Activated CD4-positive, alpha-beta T cell treated with anti-CD3 and anti-CD28 coated beads, Interleukin-2, amount 10 ng/mL, durations not matched to agents 24 days and 14 days (primary cell): ENCODE data around the gene HECW1. TPM values are rescaled to one million over a fixed set of nuclear protein-coding genes. Genes with fewer than 3 reads are reported as not detected.
"Not testable (repeated sequence)": the region's sequence is repeated elsewhere in the genome, so short reads cannot be mapped to it uniquely, and the experiment has no call there.

ENCODE experiments used
- DNase-seq: peaks from one replicate; pipeline ENCODE4 v3.0.0; 2022
- H3K27ac Mint-ChIP-seq: one replicate; pipeline ENCODE4 v1.8.0; 2022; ENCODE audit warnings: mild to moderate bottlenecking, mixed read lengths
- H3K27me3 Mint-ChIP-seq: one replicate; pipeline ENCODE4 v1.8.0; 2022; ENCODE audit warnings: mixed read lengths
- H3K36me3 Mint-ChIP-seq: one replicate; pipeline ENCODE4 v1.8.0; 2022; ENCODE audit warnings: low read depth, mild to moderate bottlenecking, mixed read lengths
- H3K4me1 Mint-ChIP-seq: one replicate; pipeline ENCODE4 v1.8.0; 2021; ENCODE audit warnings: mixed read lengths
- H3K4me3 Mint-ChIP-seq: one replicate; pipeline ENCODE4 v1.8.0; 2022; ENCODE audit warnings: mild to moderate bottlenecking, moderate library complexity, mixed read lengths
- H3K9me3 Mint-ChIP-seq: one replicate; pipeline ENCODE4 v1.8.0; 2021; ENCODE audit warnings: mixed read lengths
- intact Hi-C: fragments of 100-400 bp; cut with micrococcal nuclease; formaldehyde crosslinking; loops from one replicate; pipeline ENCODE4 v1.15.1; 2023
- total RNA-seq: library from RNA; stranded (reverse); gene quantifications from 2 replicates; pipeline ENCODE4 v1.2.3, GENCODE V29; 2022

Gene HECW1
- total RNA-seq, 1 donor from 2014 or later = not detected

GRCh38 chr7:43481902-43482678 is 369.6 kb downstream of the HECW1 start:
- Mint-ChIP-seq H3K27me3 (peaks cover 10% of the 10 kb centered on the region), H3K9me3 (no peaks in the 10 kb centered on the region), H3K4me1 (no peaks in the 10 kb centered on the region), H3K27ac (no peak overlapping the region), H3K4me3 (no peak overlapping the region), H3K36me3 (no peaks in the 10 kb centered on the region)
- intact Hi-C loops = no loop called here
- no peak for DNase-seq

- H3K36me3 Mint-ChIP-seq = no peaks in the 10 kb centered on the region
- H3K4me3 Mint-ChIP-seq = no peak overlapping the region
- H3K4me1 Mint-ChIP-seq = no peaks in the 10 kb centered on the region
- intact Hi-C loops = no loop called here
- no peak for DNase-seq
- peaks cover 7% of the 10 kb centered on the region for H3K27me3 Mint-ChIP-seq
- H3K9me3 Mint-ChIP-seq = no peaks in the 10 kb centered on the region
- H3K27ac Mint-ChIP-seq = no peak overlapping the region
Measured at GRCh38 chr7:43482679-43483252, 370.3 kb downstream of the HECW1 start.

DNA sequence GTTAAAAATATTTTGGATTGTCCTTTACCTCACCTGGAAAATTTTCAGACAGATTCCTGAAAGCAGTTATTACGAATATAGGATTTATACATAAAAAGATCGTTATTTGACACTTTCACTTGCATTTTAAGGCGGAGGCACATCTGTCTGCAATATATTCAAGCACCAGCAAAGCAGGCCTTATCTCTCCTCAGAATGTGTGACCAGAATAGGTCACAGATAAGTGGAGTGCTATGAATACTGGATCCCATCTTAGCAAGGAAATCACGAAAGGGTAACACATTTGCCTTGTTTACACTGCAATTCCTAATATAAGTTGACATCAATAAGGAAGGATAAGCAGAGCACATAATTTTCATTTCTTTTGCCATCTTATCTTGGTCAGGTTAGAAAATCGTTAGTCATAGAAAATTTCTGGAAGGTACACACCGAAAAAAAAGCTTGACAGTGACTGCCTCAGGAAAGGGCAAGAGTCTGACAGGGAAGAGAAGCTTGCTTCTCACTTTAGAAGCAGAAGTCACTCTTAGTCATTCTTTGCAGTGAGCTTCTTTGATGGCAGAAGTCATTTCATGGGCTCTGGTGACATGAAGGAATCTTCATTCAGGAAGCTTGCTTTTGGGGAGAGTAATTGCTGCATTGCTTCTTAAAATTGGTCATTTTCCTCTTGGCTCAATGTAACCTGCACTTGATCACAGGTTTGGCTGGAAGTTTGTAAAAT is 372.4 kb downstream of the HECW1 start:
- intact Hi-C loops = no loop called here
- no peaks in the 10 kb centered on the region for H3K9me3 Mint-ChIP-seq
- no peak overlapping the region for H3K27ac Mint-ChIP-seq
- H3K36me3 Mint-ChIP-seq = no peaks in the 10 kb centered on the region
- no peaks in the 10 kb centered on the region for H3K4me1 Mint-ChIP-seq
- no peak for DNase-seq
- H3K27me3 Mint-ChIP-seq = peaks cover 6% of the 10 kb centered on the region
- H3K4me3 Mint-ChIP-seq = no peak overlapping the region

- H3K27me3 Mint-ChIP-seq = peaks cover 8% of the 10 kb centered on the region
- no peak for DNase-seq
- no peak overlapping the region for H3K27ac Mint-ChIP-seq
- H3K36me3 Mint-ChIP-seq = no peaks in the 10 kb centered on the region
- no peaks in the 10 kb centered on the region for H3K4me1 Mint-ChIP-seq
- H3K4me3 Mint-ChIP-seq = no peak overlapping the region
- intact Hi-C loops = no loop called here
- no peaks in the 10 kb centered on the region for H3K9me3 Mint-ChIP-seq
Measured at GRCh38 chr7:43485580-43485979, 373.1 kb downstream of the HECW1 start.

DNA sequence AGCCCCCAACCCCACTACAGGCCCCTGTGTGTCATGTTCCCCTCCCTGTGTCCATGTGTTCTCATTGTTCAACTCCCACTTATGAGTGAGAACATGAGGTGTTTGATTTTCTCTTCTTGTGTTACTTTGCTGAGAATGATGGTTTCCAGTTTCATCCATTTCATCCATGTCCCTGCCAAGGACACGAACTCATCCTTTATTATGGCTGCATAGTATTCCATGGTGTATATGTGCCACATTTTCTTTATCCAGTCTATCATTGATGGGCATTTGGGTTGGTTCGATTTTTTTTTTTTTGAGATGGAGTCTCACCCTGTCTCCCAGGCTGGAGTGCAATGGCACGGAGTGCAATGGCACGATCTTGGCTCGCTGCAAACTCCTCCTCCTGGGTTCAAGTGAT is 373.6 kb downstream of the HECW1 start:
- not testable (repeated sequence) for H3K9me3 Mint-ChIP-seq

DNA sequence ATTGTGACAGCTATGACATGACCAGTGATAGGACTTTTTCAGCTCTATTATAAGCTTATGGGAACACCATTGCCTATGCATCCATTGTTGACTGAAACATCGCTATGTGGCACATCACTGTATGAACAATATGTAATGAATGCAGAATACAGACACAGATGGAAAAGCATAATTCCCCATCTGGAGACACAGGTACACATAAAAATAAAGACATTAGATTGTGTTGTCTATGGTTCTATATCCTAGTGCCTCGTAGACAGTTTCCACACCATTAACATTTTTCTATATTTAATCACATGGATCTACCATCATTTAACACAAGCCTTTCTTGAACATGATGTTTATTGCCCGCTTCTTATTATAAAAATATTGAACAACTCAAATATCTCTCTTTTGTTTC is 374.2 kb downstream of the HECW1 start:
- Mint-ChIP-seq H3K4me1 (no peaks in the 10 kb centered on the region), H3K9me3 (no peaks in the 10 kb centered on the region), H3K27ac (no peak overlapping the region), H3K4me3 (no peak overlapping the region), H3K27me3 (peaks cover 8% of the 10 kb centered on the region), H3K36me3 (no peaks in the 10 kb centered on the region)
- intact Hi-C loops = no loop called here
- no peak for DNase-seq

More for the DNA sequence above, 373.6 kb downstream of the HECW1 start:
- H3K4me3 Mint-ChIP-seq, H3K27me3 Mint-ChIP-seq, H3K27ac Mint-ChIP-seq, H3K36me3 Mint-ChIP-seq, intact Hi-C loops, DNase-seq, H3K4me1 Mint-ChIP-seq: not testable (repeated sequence)

DNA sequence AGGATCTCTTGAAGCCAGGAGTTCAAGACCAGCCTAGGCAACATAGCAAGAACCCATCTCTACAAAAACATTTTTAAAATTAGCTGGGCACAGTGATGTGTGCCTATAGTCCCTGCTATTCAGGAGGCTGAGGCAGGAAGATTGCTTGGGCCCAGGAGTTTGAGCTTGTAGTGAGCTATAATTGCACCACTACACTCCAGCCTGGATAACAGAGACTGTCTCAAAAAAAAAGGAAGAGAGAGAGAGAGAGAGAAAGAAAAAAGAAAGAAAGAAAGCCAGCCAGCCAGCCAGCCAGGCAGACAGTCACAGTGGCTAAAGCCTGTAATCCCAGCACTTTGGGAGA is 375.3 kb downstream of the HECW1 start:
- no peak for DNase-seq
- H3K36me3 Mint-ChIP-seq = no peaks in the 10 kb centered on the region
- H3K4me1 Mint-ChIP-seq = no peaks in the 10 kb centered on the region
- H3K4me3 Mint-ChIP-seq = no peak overlapping the region
- H3K9me3 Mint-ChIP-seq = no peaks in the 10 kb centered on the region
- peaks cover 9% of the 10 kb centered on the region for H3K27me3 Mint-ChIP-seq
- H3K27ac Mint-ChIP-seq = no peak overlapping the region
- intact Hi-C loops = no loop called here

DNA sequence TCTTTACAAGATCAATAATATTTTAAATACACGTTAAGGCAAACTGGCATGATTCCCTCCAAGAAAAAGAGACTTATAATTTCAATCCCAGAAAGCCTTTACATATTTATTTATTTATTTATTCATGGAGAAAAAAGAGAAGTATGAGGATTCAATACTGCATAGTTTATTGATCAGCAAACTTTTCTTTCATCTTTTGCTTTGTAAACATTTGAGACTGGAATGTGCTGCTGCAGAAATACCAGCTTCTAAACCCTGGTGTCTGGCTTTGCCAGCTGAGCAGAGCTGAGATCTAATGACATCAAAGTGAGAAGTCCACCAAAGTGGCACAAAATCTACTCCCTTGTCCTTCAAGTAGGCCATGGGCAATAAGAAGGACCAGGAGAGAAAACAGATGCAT is 376.8 kb downstream of the HECW1 start:
- intact Hi-C loops = no loop called here
- H3K4me1 Mint-ChIP-seq = no peaks in the 10 kb centered on the region
- DNase-seq = no peak
- peaks cover 14% of the 10 kb centered on the region for H3K27me3 Mint-ChIP-seq
- no peak overlapping the region for H3K27ac Mint-ChIP-seq
- H3K9me3 Mint-ChIP-seq = no peaks in the 10 kb centered on the region
- no peak overlapping the region for H3K4me3 Mint-ChIP-seq
- H3K36me3 Mint-ChIP-seq = no peaks in the 10 kb centered on the region

DNA sequence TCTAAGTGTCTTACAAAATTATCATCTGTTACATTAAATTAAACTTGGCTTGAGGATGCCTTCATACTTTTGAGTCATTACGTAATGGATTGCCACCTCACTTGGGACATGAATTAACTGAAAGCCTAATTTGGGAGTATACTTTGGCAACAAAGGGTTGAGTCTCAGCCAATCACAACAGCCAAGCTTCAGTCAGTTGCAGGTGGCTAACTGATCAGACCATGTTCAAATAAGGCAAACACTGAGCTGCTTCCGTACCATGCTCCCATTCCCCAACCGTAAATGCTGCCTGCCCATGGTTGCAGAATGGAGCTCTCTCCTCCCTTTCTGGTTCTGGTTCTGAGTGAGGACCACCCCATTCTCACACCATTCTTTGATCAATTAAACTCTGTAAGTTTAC is 377.6 kb downstream of the HECW1 start:
- DNase-seq = no peak
- no peaks in the 10 kb centered on the region for H3K4me1 Mint-ChIP-seq
- H3K27ac Mint-ChIP-seq = no peak overlapping the region
- H3K36me3 Mint-ChIP-seq = no peaks in the 10 kb centered on the region
- no peak overlapping the region for H3K4me3 Mint-ChIP-seq
- no peaks in the 10 kb centered on the region for H3K9me3 Mint-ChIP-seq
- H3K27me3 Mint-ChIP-seq = peaks cover 14% of the 10 kb centered on the region
- intact Hi-C loops = no loop called here

DNA sequence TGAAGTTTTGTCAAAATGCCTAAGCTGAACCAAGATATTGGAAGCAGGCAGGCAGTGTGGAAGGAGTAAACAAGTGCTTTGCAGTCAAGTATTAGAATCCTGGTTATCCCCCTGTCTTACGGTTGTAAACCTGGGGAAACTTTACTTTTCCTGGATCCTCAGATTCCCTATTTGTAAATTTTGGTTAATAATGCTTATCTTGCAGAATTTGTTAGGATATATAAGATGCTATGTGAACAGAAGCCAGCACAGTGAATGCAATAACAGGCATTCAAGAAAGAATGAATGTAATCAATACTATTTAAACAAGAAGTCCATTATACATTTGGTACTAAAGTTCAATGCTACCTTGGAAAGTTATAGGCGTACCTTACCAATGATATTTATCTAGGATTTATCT is 378.7 kb downstream of the HECW1 start:
- Mint-ChIP-seq H3K4me3 (no peak overlapping the region), H3K9me3 (no peaks in the 10 kb centered on the region), H3K36me3 (no peaks in the 10 kb centered on the region), H3K27me3 (peaks cover 14% of the 10 kb centered on the region), H3K27ac (no peak overlapping the region), H3K4me1 (no peaks in the 10 kb centered on the region)
- intact Hi-C loops = no loop called here
- no peak for DNase-seq

- Mint-ChIP-seq H3K9me3 (no peaks in the 10 kb centered on the region), H3K27ac (no peak overlapping the region), H3K4me1 (no peaks in the 10 kb centered on the region), H3K27me3 (peaks cover 17% of the 10 kb centered on the region), H3K36me3 (no peaks in the 10 kb centered on the region), H3K4me3 (no peak overlapping the region)
- no peak for DNase-seq
- intact Hi-C loops = no loop called here
Measured at GRCh38 chr7:43491984-43492383, 379.5 kb downstream of the HECW1 start.

- intact Hi-C loops = no loop called here
- H3K27me3 Mint-ChIP-seq = peaks cover 21% of the 10 kb centered on the region
- no peak overlapping the region for H3K4me3 Mint-ChIP-seq
- no peaks in the 10 kb centered on the region for H3K9me3 Mint-ChIP-seq
- no peak overlapping the region for H3K27ac Mint-ChIP-seq
- no peak for DNase-seq
- H3K4me1 Mint-ChIP-seq = no peaks in the 10 kb centered on the region
- no peaks in the 10 kb centered on the region for H3K36me3 Mint-ChIP-seq
Measured at GRCh38 chr7:43492896-43493295, 380.4 kb downstream of the HECW1 start.

GRCh38 chr7:43495572-43495971 is 383.1 kb downstream of the HECW1 start:
- Mint-ChIP-seq H3K27ac (no peak overlapping the region), H3K9me3 (no peaks in the 10 kb centered on the region), H3K4me3 (no peak overlapping the region), H3K4me1 (no peaks in the 10 kb centered on the region), H3K27me3 (peaks cover 27% of the 10 kb centered on the region), H3K36me3 (no peaks in the 10 kb centered on the region)
- DNase-seq = no peak
- intact Hi-C loops = no loop called here

- Mint-ChIP-seq H3K36me3 (no peaks in the 10 kb centered on the region), H3K27ac (no peak overlapping the region), H3K4me1 (no peaks in the 10 kb centered on the region), H3K4me3 (no peak overlapping the region), H3K27me3 (peaks cover 27% of the 10 kb centered on the region), H3K9me3 (no peaks in the 10 kb centered on the region)
- intact Hi-C loops = no loop called here
- no peak for DNase-seq
Measured at GRCh38 chr7:43496596-43496995, 384.1 kb downstream of the HECW1 start.
